Placental pericyte (primary cell): Measurements from ENCODE around the gene C9orf152. TPM values are rescaled to one million over a fixed set of nuclear protein-coding genes. Genes with fewer than 3 reads are reported as not detected.

Source experiments
- total RNA-seq: library from RNA; depleted of rRNA; stranded (reverse); fragments of >200 nt; gene quantifications from 2 replicates; pipeline ENCODE4 v1.2.3, GENCODE V29; 2012

Gene C9orf152, protein sequence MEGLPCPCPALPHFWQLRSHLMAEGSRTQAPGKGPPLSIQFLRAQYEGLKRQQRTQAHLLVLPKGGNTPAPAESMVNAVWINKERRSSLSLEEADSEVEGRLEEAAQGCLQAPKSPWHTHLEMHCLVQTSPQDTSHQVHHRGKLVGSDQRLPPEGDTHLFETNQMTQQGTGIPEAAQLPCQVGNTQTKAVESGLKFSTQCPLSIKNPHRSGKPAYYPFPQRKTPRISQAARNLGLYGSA
- not detected in 2 replicates for total RNA-seq

DNA sequence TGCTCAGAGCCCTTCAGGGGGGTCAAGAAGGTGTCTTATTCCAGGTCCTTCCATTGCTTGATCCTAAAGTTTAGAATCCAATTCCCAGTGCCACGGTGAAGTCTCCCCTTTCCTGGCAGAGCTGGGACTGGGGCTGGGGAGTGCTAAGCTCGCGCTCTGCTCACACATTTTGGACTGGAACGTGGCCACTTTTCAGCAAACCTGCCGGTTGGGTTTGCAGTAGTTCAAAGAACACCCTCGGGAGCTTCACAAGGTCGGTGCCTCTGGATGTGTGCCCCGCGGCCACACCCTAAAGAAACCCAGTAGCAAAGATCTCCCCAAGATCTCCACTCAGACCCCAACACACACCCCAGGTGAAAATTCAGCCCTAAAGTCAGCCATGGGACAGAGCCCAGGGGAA, at the start of gene C9orf152:
Gene C9orf152 (minus strand): TSS at position 129 of the 400 bp plus-strand sequence. CDS start 580 bp downstream, outside the sequence.

DNA sequence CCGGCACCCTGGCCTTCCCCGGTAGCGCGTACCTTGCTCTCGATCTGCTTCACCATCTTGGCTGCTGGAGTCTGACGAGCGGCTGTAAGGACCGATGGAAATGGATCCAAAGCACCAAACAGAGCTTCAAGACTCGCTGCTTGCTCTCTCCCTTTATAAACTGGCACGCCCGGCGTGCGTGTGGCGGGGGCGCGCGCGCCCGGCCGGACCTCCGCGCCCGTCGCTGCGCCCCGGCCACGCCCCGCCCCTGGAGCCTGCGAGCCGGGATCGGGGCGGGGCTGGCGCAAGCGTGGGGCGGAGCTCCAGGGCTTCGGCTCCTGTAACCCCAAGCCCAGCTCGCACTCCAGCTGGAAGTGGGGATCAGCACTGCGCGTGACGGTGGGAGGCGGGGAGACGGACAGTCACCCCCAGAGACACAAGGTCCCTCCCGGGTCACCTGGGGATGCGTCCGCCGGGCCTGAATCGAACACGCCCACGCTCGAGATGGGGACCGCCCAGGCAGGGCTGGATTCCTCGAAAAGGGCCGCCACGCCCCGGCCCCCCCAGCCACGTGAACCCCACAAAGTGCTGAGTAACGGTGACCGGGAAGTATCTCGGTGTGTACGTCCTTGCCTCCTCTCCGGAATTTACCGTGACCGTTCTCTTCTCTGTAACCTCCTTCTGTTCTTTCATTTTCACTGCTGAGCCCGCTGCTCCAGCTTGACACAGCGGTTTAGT, 48.6 kb upstream of the C9orf152 start, which contains the start of gene TXN:
Gene TXN (minus strand): TSS at position 128 of the 717 bp plus-strand sequence. CDS start 72 bp downstream, at position 56.

Other genes with a start within 250 kb of the C9orf152 start
- 215 and 248 TPM in 2 replicates for gene TXN, start 48.3 kb upstream of the C9orf152 start, total RNA-seq
- gene TXNDC8, start 129.7 kb upstream of the C9orf152 start, total RNA-seq: not detected in 2 replicates